ENCODE measurements around the gene KCNAB2.

The KCNAB2 gene

DNA sequence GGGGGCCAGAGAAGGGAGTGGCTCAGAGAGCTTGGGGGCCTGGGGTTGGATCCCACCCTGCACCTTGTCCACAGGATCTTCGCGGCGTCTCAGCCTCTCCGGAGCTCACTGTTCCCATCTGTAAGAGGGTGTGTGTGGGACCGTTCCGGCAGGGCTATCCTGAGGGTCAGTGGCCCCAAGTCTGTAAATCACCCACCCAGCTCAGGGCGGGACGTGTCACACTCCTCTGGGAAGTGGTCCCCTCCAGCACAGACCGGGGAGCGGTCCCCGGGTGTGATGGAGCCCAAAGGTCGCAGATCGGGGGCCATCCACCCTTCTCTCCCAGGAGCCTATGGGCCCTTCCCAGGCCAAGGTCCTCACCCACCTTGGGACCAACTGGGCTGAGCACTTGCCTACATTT, 40.0 kb downstream of the KCNAB2 start:
- Mint-ChIP-seq H3K4me3 (no peak overlapping the region), H3K27me3 (ENCODE audit: low read depth) (peaks cover 30% of the 10 kb centered on the region), H3K9me3 (no peaks in the 10 kb centered on the region), H3K36me3 (ENCODE audit: low read depth) (no peaks in the 10 kb centered on the region), H3K4me1 (peaks cover 37% of the 10 kb centered on the region), H3K27ac (no peak overlapping the region)
- no peak for TF ChIP-seq CTCF (IDR thresholded peaks at IDR 0.05; ENCODE audit: unreplicated experiment in 3 of 3)

DNA sequence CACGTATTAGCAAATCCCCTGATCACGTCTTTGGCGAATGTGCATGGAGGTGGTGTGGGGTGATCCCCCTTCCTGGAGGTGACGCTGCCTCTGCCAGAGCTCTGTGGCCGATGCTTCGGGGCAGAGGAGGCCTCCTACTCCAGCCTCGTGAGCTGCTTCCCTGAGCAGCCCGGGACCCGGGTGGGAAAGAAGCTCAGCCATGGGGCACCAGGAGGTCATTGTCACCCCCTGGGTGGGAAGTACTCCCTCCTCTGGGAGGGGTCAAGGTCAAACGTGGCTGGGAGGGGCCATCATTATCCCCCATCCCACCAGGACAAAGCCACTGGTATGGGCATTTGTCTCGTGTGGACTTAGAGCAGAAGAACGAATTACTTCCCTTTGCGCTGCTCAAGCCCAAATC, 40.7 kb downstream of the KCNAB2 start:
- H3K4me3 Mint-ChIP-seq = no peak overlapping the region
- no peaks in the 10 kb centered on the region for H3K9me3 Mint-ChIP-seq
- TF ChIP-seq CTCF (IDR thresholded peaks at IDR 0.05; ENCODE audit: unreplicated experiment in 3 of 3) = no peak
- no peaks in the 10 kb centered on the region for H3K36me3 Mint-ChIP-seq (ENCODE audit: low read depth)
- H3K4me1 Mint-ChIP-seq = peaks cover 42% of the 10 kb centered on the region
- H3K27me3 Mint-ChIP-seq (ENCODE audit: low read depth) = peaks cover 37% of the 10 kb centered on the region
- peak overlapping the region in 1 of 3 experiments; percentile 22 for H3K27ac Mint-ChIP-seq

GRCh38 chr1:6086762-6087376, 41.2 kb downstream of the KCNAB2 start:
- Mint-ChIP-seq H3K27me3 (ENCODE audit: low read depth) (peaks cover 42% of the 10 kb centered on the region), H3K4me3 (no peak overlapping the region), H3K27ac (peak overlapping the region in 1 of 3 experiments; percentile 22), H3K36me3 (ENCODE audit: low read depth) (no peaks in the 10 kb centered on the region), H3K9me3 (no peaks in the 10 kb centered on the region), H3K4me1 (peaks cover 42% of the 10 kb centered on the region)
- no peak for TF ChIP-seq CTCF (IDR thresholded peaks at IDR 0.05; ENCODE audit: unreplicated experiment in 3 of 3)

DNA sequence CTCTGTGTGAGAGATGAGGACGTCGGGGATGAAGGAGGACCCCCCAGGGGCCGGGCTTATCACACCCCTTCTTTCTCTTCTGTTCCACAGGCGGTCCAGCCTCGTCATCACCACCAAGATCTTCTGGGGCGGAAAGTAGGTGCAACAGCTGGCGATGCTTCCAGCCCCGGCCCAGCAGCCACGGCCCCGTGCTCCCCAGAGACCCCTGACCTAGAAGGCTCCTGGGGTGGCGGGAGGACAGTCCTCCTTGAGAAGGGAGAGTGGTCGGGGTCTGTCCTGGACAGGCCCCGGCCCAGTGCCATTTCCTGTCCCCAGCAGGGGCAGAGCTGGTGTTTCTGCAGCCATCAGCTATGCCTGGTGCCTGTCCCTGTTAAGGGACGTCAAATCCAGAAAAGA, 41.7 kb downstream of the KCNAB2 start:
- H3K27ac Mint-ChIP-seq = peak overlapping the region in 1 of 3 experiments; percentile 22
- no peaks in the 10 kb centered on the region for H3K9me3 Mint-ChIP-seq
- peaks cover 44% of the 10 kb centered on the region for H3K27me3 Mint-ChIP-seq (ENCODE audit: low read depth)
- H3K4me1 Mint-ChIP-seq = peaks cover 38% of the 10 kb centered on the region
- no peak for TF ChIP-seq CTCF (IDR thresholded peaks at IDR 0.05; ENCODE audit: unreplicated experiment in 3 of 3)
- no peaks in the 10 kb centered on the region for H3K36me3 Mint-ChIP-seq (ENCODE audit: low read depth)
- H3K4me3 Mint-ChIP-seq = no peak overlapping the region

GRCh38 chr1:6087958-6088357, 42.3 kb downstream of the KCNAB2 start:
- no peaks in the 10 kb centered on the region for H3K9me3 Mint-ChIP-seq
- peak overlapping the region in 1 of 3 experiments; percentile 22 for H3K27ac Mint-ChIP-seq
- H3K27me3 Mint-ChIP-seq (ENCODE audit: low read depth) = peaks cover 42% of the 10 kb centered on the region
- no peak overlapping the region for H3K4me3 Mint-ChIP-seq
- H3K4me1 Mint-ChIP-seq = peaks cover 35% of the 10 kb centered on the region
- no peaks in the 10 kb centered on the region for H3K36me3 Mint-ChIP-seq (ENCODE audit: low read depth)
- TF ChIP-seq CTCF (IDR thresholded peaks at IDR 0.05; ENCODE audit: unreplicated experiment in 3 of 3) = no peak

DNA sequence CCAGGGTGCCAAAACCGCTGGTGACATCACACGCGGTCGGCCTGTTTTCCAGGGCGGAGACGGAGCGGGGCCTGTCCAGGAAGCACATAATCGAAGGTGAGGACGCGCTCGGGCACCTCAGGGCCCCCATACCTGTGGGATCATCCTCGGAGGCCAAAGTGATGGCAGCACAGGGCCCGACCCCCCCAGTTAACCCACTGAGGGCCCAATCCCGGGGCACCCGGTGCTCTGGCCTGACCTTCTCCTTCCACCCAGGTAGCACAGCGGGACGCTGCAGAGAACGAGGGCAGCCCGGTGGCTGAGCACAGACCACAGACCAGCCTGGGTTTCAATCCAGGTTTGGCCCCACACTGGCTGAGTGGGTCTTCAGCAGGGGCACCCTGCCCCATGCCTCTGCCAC, 43.3 kb downstream of the KCNAB2 start:
- H3K4me3 Mint-ChIP-seq = no peak overlapping the region
- H3K27ac Mint-ChIP-seq = no peak overlapping the region
- TF ChIP-seq CTCF (IDR thresholded peaks at IDR 0.05; ENCODE audit: unreplicated experiment in 3 of 3) = no peak
- H3K36me3 Mint-ChIP-seq (ENCODE audit: low read depth) = no peaks in the 10 kb centered on the region
- H3K4me1 Mint-ChIP-seq = peaks cover 34% of the 10 kb centered on the region
- no peaks in the 10 kb centered on the region for H3K9me3 Mint-ChIP-seq
- peaks cover 47% of the 10 kb centered on the region for H3K27me3 Mint-ChIP-seq (ENCODE audit: low read depth)

All from nephron (organoid).